ENCODE data around the gene POU2F3.

The POU2F3 gene

DNA sequence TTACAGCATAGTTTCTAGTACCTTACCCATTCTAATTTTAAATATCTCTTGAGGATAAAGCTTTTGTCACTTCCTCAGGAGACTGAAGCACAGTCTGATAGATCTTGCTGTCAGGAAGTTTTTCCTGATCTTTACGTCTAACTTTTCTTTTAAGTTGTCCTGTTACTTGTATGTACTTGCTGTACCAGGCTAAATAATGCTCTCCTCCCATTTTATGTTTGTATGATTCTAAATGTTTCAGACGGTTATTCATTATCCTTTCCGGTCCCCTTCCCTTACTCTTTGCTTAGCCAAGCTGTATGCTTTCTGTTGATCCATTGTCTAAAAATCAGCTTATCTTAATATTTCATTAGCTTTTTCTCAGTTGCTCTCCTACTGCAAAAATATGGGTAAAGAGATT is 102.3 kb downstream of the POU2F3 start:
- no peak for ATAC-seq
- DNase-seq = no peak

DNA sequence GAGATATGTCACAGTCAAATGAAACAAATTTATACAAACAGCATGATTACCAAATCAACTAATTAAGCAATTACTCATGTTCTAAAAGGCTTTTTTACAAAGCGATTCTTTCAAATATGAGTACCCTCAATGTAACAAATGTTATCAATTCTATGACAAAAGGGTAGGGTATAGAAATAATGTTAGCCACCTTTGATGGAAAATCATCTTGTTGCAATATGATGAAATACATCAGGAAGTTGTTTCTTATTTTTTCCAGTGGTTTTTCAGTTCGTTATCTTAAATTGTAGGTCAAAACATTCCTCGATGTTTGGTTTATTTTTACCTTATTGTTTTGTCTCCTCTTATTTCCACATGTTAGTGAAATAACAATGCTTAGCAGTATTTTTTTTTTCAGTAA is 102.7 kb downstream of the POU2F3 start:
- no peak for DNase-seq

DNA sequence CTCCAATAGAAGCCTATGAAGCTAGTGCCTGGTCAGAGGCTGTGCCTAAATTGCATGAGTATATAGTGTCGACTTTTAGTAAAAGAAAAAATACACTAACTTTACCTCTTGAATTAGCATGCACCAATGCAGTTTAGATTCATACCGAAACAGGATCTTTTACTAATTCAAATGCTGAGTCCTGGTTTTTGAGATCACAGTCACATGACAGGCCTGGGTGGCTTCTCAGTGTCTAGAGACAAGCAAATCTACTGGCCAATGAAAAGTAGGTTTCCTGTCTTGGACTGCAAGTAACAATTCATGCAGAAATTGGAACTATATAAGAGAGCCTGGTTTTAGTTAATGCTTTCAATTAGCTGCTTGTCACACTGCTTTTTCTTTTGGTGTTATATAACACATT is 103.5 kb downstream of the POU2F3 start:
- no peak for ATAC-seq
- DNase-seq = no peak

More for the DNA sequence above, 102.7 kb downstream of the POU2F3 start:
- ATAC-seq = no peak

DNA sequence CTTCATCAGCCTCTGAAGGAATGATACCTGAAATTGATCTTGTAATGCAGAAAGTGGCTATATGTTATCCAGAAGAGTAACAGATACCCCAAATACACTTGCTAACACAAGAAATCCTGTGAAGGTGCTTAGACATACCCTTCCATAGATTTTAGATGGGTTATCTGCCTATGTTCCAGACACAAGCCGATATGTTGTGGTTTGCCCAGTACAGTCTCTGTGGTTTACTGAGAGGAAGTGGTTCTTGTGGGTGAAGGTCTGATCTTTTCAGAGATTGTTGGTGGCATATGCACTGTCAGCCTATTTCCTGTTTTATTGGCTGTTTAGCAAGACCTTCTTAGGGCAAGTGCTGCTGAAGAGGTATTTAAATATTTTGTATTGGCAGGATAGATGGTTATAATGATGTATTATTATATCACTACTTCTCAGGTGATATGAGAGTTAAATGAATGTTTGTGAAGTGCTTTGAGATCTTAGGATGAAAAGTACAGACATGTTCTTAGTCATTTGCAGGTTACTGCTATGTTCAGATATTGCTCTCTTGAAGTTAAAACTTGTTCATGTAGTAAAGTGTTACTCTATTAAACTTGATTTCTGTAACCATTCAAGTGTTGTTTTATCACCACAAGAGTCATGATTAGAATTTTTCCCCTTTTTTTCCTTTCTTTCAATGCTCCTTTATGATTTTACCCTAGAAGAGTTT is 104.5 kb downstream of the POU2F3 start:
- DNase-seq (peak; percentile 44), ATAC-seq (peak; percentile 89)

DNA sequence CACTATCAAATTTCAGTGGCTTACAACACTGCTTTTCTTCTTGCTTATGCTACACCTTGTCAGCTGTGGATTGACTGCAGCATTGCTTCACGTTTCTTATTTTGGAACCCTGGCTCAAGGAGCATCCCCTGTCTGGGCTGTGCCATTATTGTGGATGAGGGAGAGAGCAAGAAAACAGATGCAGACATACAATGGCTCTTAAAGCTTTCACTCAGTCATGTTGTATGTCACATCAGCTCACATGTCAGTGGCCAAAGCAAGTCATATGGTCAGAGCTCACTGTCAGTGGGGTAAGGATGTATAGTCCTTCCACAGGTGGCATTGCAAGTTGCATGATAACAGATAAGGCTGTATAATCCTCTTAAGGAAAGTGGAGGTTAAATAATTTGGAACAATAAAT is 106.3 kb downstream of the POU2F3 start:
- no peak for ATAC-seq

DNA sequence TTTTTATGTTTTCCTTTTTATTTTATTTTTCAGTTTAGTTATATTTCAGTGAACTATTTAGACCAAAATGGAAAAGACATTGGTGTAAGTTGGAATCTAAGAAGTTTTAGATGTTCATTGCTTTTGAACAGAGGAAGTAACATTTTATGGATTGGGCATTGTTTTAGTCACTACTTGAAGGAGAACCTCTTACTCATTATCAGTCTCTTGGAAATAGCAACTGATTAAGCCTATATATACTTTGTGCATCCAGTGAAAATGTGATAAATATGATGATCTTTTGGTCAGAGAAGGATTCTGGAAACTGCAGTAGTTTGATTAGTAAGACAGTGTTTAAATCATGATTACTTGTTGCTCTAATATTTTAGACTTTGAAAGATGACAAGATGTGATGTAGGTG is 110.7 kb downstream of the POU2F3 start:
- DNase-seq = no peak
- ATAC-seq = no peak

More for the DNA sequence above, 106.3 kb downstream of the POU2F3 start:
- DNase-seq = no peak

DNA sequence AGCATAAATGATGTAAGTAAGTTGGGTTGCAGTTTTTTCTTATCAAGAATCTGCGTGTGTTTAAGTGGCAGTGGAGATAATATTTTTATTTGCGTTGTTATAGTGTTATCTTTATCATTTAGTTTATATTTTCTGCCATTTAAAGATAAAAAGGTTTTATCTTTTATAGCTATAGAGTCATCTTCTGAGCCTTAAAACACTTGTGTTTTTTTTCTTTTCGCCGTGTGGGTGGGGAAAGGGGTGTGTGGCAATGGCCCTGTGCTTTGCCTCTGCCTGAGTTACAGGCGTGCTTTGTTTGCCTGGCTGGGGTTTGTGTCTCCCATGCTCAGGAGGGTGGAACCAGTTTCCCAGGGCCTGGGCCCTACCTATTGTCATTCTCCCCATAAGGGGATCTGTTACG is 112.5 kb downstream of the POU2F3 start:
- DNase-seq = no peak
- ATAC-seq = no peak

DNA sequence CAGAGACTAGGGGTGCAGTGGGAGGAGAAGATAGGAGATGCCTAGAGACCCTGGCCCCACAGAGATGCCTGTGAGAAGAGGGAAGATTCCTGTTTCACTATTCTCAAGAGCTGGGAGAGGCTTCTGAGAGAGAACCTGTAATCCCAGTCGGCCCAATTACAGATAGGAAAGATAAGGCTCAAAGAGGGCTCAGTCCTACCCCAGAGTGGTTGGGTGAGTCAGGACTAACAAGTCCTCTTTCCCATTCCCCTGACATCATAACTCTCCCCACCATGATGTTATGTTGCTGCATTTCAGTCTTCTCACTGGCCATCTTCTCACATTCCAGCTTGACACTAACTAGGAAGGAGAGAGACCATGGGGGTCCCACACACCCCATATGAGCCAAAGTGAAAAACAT is 114.1 kb downstream of the POU2F3 start:
- ATAC-seq (no peak), DNase-seq (no peak)

DNA sequence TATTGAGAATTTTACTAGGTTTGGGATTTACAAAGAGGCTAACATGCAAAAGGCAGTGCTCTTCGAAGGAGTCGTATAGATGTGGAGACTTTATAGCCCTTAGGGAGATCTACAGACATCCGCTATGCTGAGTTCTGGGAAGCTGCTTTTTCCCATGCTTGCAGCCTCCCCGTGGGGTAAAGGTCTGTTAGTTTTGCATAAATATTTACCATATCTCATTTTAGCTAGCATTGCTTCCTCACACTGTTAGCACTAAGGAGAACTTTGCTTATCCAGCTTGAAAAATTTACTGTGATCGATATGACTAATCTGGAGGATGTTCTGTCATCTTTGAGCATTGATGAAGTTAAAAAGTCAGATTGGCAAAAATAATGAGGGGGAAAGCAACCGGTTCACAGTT is 114.8 kb downstream of the POU2F3 start:
- no peak for DNase-seq
- ATAC-seq = no peak

DNA sequence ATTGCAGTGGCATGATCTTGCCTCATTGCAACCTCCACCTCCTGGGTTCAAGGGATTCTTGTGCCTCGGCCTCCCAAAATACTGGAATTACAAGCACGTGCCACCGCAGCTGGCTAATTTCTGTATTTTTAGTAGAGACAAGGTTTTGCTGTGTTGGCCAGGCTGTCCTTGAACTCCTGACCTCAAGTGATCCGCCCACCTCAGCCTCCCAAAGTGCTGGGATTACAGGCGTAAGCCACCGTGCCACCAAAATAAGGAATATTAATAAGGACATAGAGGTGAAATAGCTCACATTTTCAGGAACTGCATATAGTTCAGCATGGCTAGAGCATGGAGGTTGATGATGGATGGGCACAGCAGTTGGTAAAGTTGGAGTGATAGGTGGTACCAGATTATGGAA is 117.7 kb downstream of the POU2F3 start:
- no peak for ATAC-seq

DNA sequence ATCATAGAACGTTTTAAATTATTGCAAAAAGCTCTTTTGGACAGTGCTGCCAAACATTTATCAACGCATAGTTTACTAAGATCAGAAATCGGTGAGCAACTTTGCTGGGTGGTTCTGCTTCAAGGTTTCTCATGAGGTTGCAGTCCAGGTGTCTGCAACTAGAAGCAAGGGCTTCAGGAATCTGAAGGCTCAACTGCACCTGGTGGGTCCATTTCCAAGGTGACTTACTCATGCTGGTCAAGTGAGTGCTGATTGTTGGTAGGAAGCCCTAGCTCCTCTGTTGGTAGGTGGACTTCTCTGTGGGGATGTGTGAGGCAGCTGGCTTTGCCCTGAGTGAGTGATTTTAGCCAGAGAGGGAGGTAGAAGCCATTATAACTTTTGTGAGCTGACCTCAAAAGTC is 118.8 kb downstream of the POU2F3 start:
- no peak for ATAC-seq
- DNase-seq = no peak

More for the DNA sequence above, 117.7 kb downstream of the POU2F3 start:
- no peak for DNase-seq

DNA sequence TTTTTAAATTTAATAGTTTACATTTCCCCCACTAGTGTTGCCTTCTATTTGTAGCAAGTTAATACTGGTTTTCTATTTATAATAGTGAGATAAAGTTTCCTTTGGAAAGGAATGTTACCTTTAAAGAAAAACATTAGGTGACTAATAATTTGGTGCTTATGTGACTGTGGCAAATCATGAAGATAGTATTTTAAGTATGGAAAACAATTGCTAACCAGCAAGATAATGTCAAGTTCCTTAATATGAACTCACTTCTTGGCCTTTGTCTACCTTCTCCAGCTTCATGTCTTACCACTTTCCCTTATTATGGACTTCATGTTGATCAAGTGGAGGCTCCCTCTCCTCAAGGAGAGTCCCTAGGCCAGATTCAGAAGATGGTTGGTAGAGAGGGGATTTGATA is 123.5 kb downstream of the POU2F3 start:
- ATAC-seq = no peak
- no peak for DNase-seq

DNA sequence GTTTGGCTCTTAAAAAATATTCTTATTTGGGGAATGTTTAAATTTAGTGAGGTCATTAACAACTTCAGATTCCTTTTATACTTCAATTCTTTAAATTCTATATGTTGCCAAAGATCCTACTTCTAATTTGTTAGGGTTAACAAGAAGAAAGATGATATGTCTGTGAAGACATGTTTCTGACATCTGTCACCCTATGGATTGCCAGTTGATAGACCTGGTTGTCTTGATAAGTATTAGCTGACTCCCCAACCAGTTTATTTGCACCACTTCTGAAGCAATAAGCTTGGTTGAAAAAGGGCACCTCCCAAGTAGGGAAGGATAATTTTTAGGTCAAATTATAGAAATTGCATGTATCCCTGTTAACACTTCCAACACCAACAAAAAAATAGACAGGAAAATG is 125.6 kb downstream of the POU2F3 start:
- ATAC-seq (no peak), DNase-seq (no peak)

Data from stimulated activated naive CD8-positive, alpha-beta T cell treated with anti-CD3 and anti-CD28 coated beads, Interleukin-15, Interleukin-2, amounts not matched to agents 100 U/mL and 50 U/mL, for 24 hours (primary cell).